ENCODE data around the gene MX1. TPM values are rescaled to one million over a fixed set of nuclear protein-coding genes. Genes with fewer than 3 reads are reported as not detected.
A peak's percentile ranks its signal among the peaks of the same experiment; 100 is the strongest.

MX1 gene
- total RNA-seq, 1 donor from 2014 or later = 14.9 TPM

- DNase-seq (no peak), ATAC-seq (no peak)
- intact Hi-C loops (cut with micrococcal nuclease) = no loop called here
These were observed 2.3 kb downstream of the MX1 start for GRCh38 chr21:41428311-41428710.

DNA sequence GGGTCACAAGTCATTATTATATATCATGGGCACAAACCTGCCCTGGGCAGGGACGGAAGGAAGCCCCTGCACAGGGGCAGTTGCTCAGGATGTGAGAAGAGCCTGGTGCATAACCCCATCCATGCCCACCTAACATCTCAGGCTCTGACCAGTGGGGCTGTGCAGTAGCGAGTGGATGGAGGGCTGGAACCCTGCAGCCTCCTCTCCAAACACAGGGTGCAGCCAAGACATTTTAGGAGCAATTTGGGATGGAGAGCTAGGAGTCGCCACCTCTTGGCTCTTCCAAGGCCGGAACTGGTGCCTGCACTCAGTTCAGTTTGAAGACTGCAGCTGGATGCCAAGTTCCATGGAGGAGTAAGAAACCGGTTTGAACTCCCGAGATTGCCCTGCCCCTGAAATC, 2.8 kb downstream of the MX1 start:
- intact Hi-C loops (cut with micrococcal nuclease) = no loop called here
- ATAC-seq (no peak), DNase-seq (no peak)

- ATAC-seq (no peak), DNase-seq (no peak)
- intact Hi-C loops (cut with micrococcal nuclease) = no loop called here
These were observed 3.3 kb downstream of the MX1 start for GRCh38 chr21:41429305-41429704.

GRCh38 chr21:41429925-41430491, 4.0 kb downstream of the MX1 start:
- ATAC-seq (no peak), DNase-seq (no peak)
- intact Hi-C loops (cut with micrococcal nuclease) = no loop called here

DNA sequence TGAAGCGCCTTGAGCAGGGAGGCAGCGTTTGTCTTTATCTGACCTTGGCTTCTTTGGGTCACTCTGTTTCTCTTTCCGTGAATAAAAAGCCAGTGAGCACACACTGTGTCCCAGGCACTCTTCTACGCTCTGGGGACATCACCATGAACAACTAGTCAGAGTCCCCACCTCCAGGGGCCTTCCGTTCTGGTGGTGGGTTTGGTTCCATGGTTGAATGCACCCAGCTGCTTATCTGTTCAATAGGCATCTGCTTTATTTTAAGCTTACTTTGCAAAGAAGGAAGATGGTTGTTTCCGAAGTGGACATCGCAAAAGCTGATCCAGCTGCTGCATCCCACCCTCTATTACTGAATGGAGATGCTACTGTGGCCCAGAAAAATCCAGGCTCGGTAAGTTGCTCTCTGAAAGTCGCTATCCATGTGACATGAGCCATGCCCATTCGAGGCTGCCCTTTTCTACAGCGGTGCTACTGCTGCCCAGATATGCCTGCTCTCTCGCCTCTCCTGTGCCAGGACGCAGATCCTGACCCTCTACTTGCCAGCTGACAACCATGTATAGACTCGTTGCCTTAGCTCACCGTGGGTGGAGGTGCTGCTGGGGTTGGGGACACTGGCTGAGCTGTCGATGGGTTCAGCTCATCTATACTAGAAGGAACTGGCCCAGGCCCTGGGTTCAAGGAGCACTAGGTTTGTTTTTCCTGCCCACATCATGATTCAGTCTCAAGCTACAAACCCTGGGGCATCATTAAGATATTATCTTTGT, 5.9 kb downstream of the MX1 start:
- ATAC-seq (no peak), DNase-seq (no peak)

GRCh38 chr21:41432562-41433460, 6.8 kb downstream of the MX1 start:
- intact Hi-C loops (cut with micrococcal nuclease) = no loop called here
- ATAC-seq (no peak), DNase-seq (no peak)

More for the DNA sequence above, 5.9 kb downstream of the MX1 start:
- intact Hi-C loops (cut with micrococcal nuclease) = no loop called here

- intact Hi-C loops (cut with micrococcal nuclease) = no loop called here
- ATAC-seq (no peak), DNase-seq (no peak)
These were observed 7.5 kb downstream of the MX1 start for GRCh38 chr21:41433566-41433965.

GRCh38 chr21:41435706-41436105, 9.7 kb downstream of the MX1 start:
- DNase-seq (no peak), ATAC-seq (no peak)
- intact Hi-C loops (cut with micrococcal nuclease) = no loop called here

GRCh38 chr21:41437729-41438128, 11.7 kb downstream of the MX1 start:
- intact Hi-C loops (cut with micrococcal nuclease) = no loop called here
- no peak for ATAC-seq

GRCh38 chr21:41438425-41439113, 12.5 kb downstream of the MX1 start:
- ATAC-seq (no peak), DNase-seq (no peak)
- intact Hi-C loops (cut with micrococcal nuclease) = no loop called here

More at GRCh38 chr21:41437729-41438128, 11.7 kb downstream of the MX1 start:
- no peak for DNase-seq

DNA sequence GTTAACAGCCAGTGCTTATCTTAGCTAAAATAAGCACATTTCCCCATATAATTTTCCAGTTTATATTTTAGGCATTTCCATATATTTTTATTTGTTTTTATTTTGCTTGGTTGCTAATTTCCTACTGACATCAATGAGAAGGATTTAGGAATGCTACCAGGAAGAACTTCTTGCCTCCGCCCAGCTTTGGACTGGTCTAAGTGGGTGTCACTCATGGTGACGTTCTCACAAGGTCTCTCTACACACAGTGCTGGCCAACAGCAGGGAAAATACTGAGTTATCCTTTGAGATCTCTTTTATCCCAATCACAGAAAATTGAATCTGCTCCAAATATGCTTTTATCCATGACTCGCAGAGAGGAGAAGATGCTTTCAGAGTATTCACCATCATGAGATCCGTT, 13.2 kb downstream of the MX1 start:
- ATAC-seq (no peak), DNase-seq (no peak)
- intact Hi-C loops (cut with micrococcal nuclease) = no loop called here

GRCh38 chr21:41441546-41441945, 15.5 kb downstream of the MX1 start:
- no peak for ATAC-seq
- intact Hi-C loops (cut with micrococcal nuclease) = no loop called here
- DNase-seq = no peak

- intact Hi-C loops (cut with micrococcal nuclease) = no loop called here
- ATAC-seq (no peak), DNase-seq (no peak)
These were observed 16.6 kb downstream of the MX1 start for GRCh38 chr21:41442481-41443186.

GRCh38 chr21:41443562-41443961, 17.5 kb downstream of the MX1 start:
- no peak for DNase-seq

GRCh38 chr21:41444703-41445464, 18.8 kb downstream of the MX1 start:
- no peak for ATAC-seq
- no peak for DNase-seq
- intact Hi-C loops (cut with micrococcal nuclease) = no loop called here

More at GRCh38 chr21:41443562-41443961, 17.5 kb downstream of the MX1 start:
- intact Hi-C loops (cut with micrococcal nuclease) = no loop called here
- no peak for ATAC-seq

DNA sequence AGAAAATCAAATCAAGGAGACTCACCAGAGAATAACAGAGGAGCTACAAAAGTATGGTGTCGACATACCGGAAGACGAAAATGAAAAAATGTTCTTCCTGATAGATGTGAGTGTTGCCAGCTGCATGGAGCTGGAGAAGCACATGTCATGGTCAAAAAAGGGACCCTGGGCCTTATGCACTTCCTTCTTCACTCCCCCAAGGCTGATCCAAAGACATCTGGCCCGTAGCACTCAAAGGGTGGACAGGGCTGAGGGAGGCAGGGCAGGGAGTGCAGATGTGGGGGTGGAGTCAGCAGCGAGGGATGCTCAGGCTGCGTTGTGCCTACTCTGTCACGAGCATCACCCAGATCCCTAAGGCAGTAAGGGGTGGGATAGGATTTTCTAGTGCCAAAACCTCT, 19.4 kb downstream of the MX1 start:
- ATAC-seq (peak; percentile 27), DNase-seq (no peak)
- intact Hi-C loops (cut with micrococcal nuclease) = no loop called here

- DNase-seq (no peak), ATAC-seq (no peak)
- intact Hi-C loops (cut with micrococcal nuclease) = no loop called here
These were observed 20.5 kb downstream of the MX1 start for GRCh38 chr21:41446586-41446985.

- DNase-seq (no peak), ATAC-seq (no peak)
- intact Hi-C loops (cut with micrococcal nuclease) = no loop called here
These were observed 21.3 kb downstream of the MX1 start for GRCh38 chr21:41447356-41447755.

All from left ventricle myocardium superior (tissue), 1 donor.